NCI-H82 (cell line): Measurements from ENCODE around the gene CD99.
A peak's percentile ranks its signal among the peaks of the same experiment; 100 is the strongest.

Experiments
- DNase-seq: peaks from one replicate; lab custom pipeline; 2025; lab: John Stamatoyannopoulos, UW

The CD99 gene

DNA sequence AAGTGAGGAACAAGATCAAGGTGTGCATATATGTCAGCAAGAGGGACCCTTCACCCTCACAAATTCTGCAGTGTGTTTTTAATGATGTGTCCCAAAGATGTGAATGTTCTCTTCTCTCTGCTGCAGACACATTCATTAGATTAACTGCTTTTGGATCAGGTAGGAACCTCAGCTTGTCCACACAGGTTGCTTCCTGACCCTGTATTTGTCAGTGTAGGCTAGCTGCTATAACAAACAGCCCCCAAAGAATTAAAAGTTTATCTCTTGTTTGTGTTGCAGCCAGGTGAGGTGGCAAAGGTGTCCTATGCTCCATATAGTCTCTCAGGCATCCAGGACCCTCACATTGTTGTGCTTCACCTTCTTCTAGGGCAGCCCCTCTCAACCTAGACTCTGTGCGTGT lies 78.5 kb downstream of the CD99 start:
- no peak for DNase-seq

DNA sequence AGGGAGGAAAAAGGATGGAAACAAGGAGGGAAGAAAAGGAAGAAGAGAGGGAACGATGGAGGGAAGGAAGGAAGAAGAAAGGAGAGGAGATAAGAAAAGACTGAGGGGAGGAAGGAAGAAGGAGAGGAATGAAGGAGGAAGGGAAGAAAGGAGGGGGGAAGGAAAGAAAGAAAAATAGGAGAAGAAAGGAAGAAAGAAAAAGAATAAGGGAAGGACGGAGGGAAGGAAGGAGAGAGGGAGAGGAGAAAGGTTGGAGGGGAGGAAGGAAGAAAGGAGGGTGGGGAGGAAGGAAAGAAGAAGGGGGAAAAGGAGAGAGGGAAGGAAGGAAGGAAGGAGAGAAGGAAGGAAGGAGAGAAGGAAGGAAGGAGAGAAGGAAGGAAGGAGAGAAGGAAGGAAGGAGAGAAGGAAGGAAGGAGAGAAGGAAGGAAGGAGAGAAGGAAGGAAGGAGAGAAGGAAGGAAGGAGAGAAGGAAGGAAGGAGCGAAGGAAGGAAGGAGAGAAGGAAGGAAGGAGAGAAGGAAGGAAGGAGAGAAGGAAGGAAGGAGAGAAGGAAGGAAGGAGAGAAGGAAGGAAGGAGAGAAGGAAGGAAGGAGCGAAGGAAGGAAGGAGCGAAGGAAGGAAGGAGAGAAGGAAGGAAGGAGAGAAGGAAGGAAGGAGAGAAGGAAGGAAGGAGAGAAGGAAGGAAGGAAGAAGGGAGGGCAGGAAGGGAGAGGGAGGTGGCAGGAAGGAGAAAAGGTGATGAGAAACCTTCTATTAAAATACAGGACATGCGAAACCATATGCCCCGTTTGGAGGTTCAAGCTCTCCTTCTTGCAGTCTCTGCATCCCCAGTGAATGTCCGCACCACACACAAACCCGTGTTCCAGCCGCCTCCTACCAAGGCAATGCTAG lies 82.3 kb downstream of the CD99 start:
- peak; percentile 2 for DNase-seq

DNA sequence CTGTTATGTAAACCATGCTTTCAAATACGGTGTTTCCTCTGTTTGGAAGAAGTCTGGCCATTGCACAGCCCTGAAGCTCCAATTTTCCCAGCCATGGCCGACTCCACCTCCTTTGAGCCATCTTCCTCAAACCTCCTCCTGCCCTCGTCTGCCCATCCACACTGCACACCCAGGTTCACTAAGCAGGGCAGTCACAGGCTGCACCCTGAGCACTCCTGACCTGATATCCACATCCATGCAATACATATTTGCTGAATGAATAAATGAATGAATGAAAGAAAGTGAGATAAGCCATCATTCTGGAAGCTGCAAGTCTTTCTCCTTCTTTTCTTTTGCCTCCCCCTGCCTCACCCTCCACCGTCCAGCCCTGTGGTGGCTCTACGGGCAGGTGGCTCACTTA lies 83.0 kb downstream of the CD99 start:
- no peak for DNase-seq

DNA sequence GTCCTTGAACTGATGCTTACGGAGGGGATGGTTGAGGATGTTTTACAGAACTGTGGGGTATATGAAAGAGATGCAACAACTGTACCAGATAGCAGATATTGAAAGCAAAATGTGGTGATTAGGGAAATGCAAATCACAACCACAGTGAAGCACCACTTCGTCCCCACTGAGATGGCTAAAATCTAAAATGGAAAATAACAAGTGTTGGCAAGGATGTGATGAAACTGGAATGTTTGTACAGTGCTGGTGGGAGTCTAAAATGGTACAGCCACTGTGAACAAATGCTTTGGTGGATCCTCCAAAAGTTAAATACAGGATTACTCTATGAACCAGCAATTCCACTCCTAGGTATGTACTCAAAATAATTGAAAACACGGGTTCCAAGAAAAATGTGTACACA lies 83.7 kb downstream of the CD99 start:
- DNase-seq: no peak

DNA sequence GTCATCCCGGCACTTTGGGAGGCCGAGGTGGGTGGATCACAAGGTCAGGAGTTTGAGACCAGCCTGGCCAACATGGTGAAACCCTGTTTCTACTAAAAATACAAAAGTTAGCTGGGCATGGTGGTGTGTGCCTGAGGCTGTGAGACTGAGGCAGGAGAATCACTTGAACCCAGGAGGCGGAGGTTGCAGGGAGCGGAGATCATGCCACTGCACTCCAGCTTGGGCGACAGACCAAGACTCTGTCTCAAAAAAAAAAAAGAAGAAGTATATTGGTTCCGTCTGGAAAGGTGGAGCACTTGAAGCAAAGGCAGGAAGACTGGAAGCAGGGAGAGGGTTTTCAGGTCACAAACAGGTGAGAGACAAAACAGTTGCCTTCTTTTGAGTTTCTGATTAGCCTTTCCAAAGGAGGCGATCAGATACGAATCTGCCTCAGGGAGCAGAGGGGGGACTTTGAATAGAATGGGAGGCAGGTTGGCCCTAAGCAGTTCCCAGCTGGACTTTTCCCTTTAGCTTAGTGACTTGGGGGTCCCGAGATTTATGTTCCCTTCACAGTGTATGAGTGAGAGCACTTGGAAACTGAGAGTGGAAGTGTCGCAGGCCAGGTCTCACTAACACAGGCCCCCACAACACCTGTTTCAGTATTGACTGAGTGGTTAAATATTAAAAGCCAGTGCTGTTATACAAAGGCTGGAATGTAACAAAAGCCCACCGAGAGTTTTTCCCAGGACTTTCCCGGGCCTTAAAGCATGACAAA lies 89.6 kb downstream of the CD99 start:
- DNase-seq: peak; percentile 73

DNA sequence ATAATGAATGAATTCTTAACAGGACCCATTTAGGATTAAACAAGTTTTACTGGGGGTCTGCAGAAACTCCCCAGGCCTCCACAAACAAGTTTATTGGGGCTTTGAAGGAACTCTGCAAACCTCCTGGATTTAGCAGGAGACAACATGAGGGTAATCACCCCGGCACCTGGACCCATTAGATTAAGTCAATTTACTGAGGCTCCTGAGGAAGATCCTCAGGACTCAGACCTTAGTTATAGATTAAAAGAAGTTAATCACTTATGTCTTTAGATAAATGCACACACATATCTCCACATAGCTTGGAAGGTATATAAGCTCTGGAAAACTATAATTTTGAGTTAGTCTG lies 90.1 kb downstream of the CD99 start:
- DNase-seq: peak; percentile 85

DNA sequence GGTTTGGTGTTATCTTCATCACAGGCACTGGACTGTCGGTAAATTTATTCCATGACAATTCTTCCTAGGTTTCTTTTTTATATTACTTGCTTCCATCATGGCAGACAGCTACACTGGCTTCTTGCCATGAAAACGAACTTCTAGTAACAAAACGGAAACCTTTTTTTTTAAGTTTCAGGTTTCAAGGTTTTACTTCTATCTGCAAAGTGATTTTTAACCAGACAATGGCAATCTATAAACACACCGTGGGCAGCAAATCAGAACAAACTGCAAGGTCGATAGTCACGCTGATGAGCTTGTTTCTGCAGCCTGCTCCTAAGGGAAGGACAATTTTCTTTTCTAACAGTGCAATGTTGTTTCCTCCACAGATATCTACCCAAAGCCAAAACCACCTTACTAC lies 90.6 kb downstream of the CD99 start:
- DNase-seq: no peak

DNA sequence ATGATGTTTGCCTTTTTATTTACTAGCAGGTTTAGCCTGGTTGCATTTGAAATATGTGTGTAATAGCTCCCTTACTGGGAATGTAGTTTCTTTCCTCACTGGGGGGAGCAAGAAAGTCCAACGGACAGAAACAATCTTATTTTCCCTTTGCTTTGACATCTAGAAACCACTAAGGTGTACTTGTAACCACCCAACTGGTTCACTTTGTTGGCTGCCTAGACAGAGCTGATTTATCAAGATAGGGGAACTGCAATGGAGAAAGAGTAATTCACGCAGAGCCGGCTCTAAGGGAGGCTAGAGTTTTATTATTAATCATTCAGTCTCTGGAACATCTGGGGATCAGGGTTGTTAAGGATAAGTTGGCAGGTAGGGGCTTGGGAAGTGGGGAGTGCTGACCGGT lies 91.1 kb downstream of the CD99 start:
- DNase-seq: peak; percentile 39

DNA sequence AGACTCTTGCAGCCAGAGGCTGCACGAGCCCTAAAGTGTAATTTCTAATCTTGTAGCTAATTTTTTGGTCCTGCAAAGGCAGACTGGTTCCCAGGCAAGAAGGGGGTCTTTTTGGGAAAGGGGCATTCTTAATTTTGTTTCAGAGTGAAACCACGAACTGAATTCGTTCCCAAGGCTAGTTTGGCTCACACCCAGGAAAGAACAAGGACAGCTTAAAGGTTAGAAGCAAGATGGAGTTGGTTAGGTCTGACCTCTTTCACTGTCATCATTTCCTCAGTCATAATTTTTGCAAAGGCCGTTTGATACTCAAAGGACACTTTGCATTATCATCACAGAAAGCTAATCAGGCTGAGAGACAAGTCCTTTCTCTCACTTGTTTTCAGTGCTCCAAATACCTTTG lies 91.7 kb downstream of the CD99 start:
- no peak for DNase-seq

- no peak for DNase-seq
Measured at GRCh38 chrX:2784026-2784425, 92.9 kb downstream of the CD99 start.

DNA sequence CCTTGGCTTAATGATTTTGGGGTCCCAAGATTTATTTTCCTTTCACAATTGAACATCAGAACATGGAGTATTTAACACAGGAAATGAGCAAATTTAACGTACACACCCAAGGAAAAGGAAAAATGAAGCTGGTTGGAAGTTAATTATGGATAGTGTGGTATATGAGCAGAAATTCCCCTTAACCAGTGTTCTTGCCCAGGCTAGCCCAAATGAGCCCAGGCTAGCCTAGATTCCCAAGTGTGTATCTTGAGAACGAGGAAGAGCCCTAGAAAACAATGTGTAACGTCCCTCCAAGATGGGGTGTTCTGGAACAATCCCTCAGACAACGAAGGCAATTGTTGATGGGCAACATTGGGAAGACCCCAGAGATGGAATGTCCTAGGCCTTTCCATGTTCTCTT lies 94.4 kb downstream of the CD99 start:
- no peak for DNase-seq

GRCh38 chrX:2788980-2789379 lies 97.9 kb downstream of the CD99 start:
- no peak for DNase-seq

DNA sequence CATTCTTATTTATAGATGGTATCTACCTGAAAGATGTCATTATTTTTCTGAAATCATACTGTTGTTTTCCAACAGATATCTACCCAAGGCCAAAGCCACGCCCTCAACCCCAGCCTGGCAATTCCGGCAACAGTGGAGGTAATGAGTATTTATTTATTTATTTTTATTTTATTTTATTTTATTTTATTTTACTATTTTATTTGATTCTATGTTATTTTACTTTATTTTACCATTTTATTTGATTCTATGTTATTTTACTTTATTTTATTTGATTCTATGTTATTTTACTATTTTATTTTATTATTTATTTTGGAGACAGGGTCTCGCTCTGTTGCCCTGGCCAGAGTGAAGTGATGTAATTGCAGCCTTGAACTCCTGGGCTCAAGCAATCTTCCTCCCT lies 98.5 kb downstream of the CD99 start:
- no peak for DNase-seq
